Measurements from ENCODE around the gene ROR1. TPM values are rescaled to one million over a fixed set of nuclear protein-coding genes. Genes with fewer than 3 reads are reported as not detected.

The ROR1 gene
- total and polyA plus RNA-seq, 4 donors: 4.0 to 30.9 (median 11.4) TPM

- Histone ChIP-seq H3K36me3 (ENCODE audit: control insufficient read depth in 1 of 2, insufficient read depth in 2 of 2, low read length in 1 of 2) (no peaks in the 10 kb centered on the region), H3K27ac (ENCODE audit: low read depth in 1 of 2, low read length in 2 of 2) (peak overlapping the region; percentile 51 to 92), H3K4me3 (ENCODE audit: low read length in 2 of 2) (no peak overlapping the region), H3K27me3 (ENCODE audit: control insufficient read depth in 1 of 2, insufficient read depth in 2 of 2, low read length in 1 of 2) (no peaks in the 10 kb centered on the region), H3K9me3 (ENCODE audit: control insufficient read depth, low read length) (no peaks in the 10 kb centered on the region), H3K4me1 (ENCODE audit: control insufficient read depth in 1 of 2, insufficient read depth in 2 of 2, low read length in 2 of 2) (peaks cover 9 to 12% of the 10 kb centered on the region in 2 donors)
- intact Hi-C loops (cut with DNase I): no loop called here
- ATAC-seq (ENCODE audit: low FRiP score) (peak; percentile 70), DNase-seq (no peak)
- WGBS, 2 donors: 33 to 41% methylated on average over 8 of the region's 8 CpGs
Measured at GRCh38 chr1:64006276-64007051, 232.6 kb downstream of the ROR1 start.

GRCh38 chr1:64010316-64010715 is 236.5 kb downstream of the ROR1 start:
- H3K4me1 ChIP-seq (ENCODE audit: control insufficient read depth in 1 of 2, insufficient read depth in 2 of 2, low read length in 2 of 2): peaks cover 8 to 13% of the 10 kb centered on the region in 2 donors
- no peaks in the 10 kb centered on the region for H3K27me3 ChIP-seq (ENCODE audit: control insufficient read depth in 1 of 2, insufficient read depth in 2 of 2, low read length in 1 of 2)
- no peak overlapping the region for H3K4me3 ChIP-seq (ENCODE audit: low read length in 2 of 2)
- no peaks in the 10 kb centered on the region for H3K9me3 ChIP-seq (ENCODE audit: control insufficient read depth, low read length)
- WGBS, 2 donors: 93 to 96% methylated on average over 1 of the region's 1 CpG
- H3K36me3 ChIP-seq (ENCODE audit: control insufficient read depth in 1 of 2, insufficient read depth in 2 of 2, low read length in 1 of 2): peaks cover 2 to 3% of the 10 kb centered on the region in 2 donors
- DNase-seq (no peak), ATAC-seq (ENCODE audit: low FRiP score) (no peak)
- intact Hi-C loops (cut with DNase I): no loop called here
- H3K27ac ChIP-seq (ENCODE audit: low read depth in 1 of 2, low read length in 2 of 2): no peak overlapping the region

DNA sequence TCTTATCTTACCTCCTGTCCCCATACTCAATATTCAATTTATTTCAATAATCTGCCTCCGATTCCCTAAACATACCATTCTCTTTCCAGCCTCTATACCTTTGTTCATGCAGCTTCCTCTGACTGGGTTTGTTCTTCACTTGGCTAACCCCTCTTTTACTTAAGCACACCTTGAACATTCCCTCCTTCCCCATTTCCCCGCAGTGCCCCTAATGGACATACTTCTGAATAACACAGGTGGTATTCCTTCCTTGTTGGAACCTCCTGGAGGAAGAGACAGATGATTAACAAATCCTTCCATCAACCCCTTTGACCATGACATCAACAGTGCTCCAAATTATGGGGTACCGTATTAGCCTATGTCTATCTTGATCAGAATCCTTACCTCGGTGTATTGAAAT is 239.6 kb downstream of the ROR1 start:
- no peaks in the 10 kb centered on the region for H3K9me3 ChIP-seq (ENCODE audit: control insufficient read depth, low read length)
- H3K36me3 ChIP-seq (ENCODE audit: control insufficient read depth in 1 of 2, insufficient read depth in 2 of 2, low read length in 1 of 2): peaks cover 2 to 3% of the 10 kb centered on the region in 2 donors
- H3K4me1 ChIP-seq (ENCODE audit: control insufficient read depth in 1 of 2, insufficient read depth in 2 of 2, low read length in 2 of 2): peaks cover 4 to 8% of the 10 kb centered on the region in 2 donors
- no peak for DNase-seq
- 73 to 74% methylated on average over 4 of the region's 4 CpGs for WGBS, 2 donors
- H3K27ac ChIP-seq (ENCODE audit: low read depth in 1 of 2, low read length in 2 of 2): no peak overlapping the region
- intact Hi-C loops (cut with DNase I): no loop called here
- H3K4me3 ChIP-seq (ENCODE audit: low read length in 2 of 2): no peak overlapping the region
- ATAC-seq (ENCODE audit: low FRiP score): no peak
- no peaks in the 10 kb centered on the region for H3K27me3 ChIP-seq (ENCODE audit: control insufficient read depth in 1 of 2, insufficient read depth in 2 of 2, low read length in 1 of 2)

DNA sequence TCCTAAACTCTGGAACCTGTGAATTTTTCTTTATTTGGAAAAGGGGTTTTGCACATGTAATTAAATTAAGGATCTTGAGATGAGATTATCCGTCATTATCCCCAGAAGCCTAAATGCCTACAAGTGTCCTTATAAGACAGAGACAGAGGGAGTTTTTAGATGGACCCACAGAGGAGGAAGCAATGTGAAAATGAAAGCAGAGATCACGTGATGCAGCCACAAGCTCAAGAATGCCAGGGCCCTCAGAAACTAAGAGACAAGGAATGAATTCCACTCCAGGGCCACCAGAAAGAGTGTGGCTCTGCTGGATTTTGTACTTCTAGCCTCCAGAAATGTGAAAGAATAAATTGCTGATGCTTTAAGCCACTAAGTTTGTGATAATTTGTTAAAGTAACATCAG is 246.0 kb downstream of the ROR1 start:
- Histone ChIP-seq H3K4me3 (ENCODE audit: low read length in 2 of 2) (no peak overlapping the region), H3K36me3 (ENCODE audit: control insufficient read depth in 1 of 2, insufficient read depth in 2 of 2, low read length in 1 of 2) (no peaks in the 10 kb centered on the region), H3K9me3 (ENCODE audit: control insufficient read depth, low read length) (no peaks in the 10 kb centered on the region), H3K27ac (ENCODE audit: low read depth in 1 of 2, low read length in 2 of 2) (peak overlapping the region; percentile 28 to 43), H3K4me1 (ENCODE audit: control insufficient read depth in 1 of 2, insufficient read depth in 2 of 2, low read length in 2 of 2) (peaks cover 0 to 12% of the 10 kb centered on the region in 2 donors), H3K27me3 (ENCODE audit: control insufficient read depth in 1 of 2, insufficient read depth in 2 of 2, low read length in 1 of 2) (no peaks in the 10 kb centered on the region)
- peak; percentile 72 for ATAC-seq (ENCODE audit: low FRiP score)
- intact Hi-C loops (cut with DNase I): no loop called here
- no peak for DNase-seq
- WGBS, 2 donors: 26% methylated on average over 2 of the region's 2 CpGs

DNA sequence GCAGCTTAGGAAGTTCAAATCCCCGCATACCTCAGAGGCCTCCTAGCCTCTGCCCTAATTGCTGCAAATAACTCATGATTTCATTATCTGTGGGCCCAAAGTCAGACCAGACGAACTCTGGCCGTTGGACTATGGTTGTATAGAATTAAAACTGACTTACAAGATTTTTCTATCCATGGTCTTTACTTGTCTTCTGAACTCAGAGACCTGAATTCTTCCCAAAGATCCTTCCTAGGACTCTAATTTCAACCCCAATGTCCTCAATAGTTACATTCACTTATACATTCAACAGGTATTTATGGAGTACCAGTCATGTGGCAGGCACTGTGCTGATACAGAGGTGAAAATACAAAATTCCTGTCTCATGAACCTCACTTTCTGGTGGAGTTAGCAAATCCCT is 247.2 kb downstream of the ROR1 start:
- intact Hi-C loops (cut with DNase I): no loop called here
- H3K9me3 ChIP-seq (ENCODE audit: control insufficient read depth, low read length): no peaks in the 10 kb centered on the region
- 62 to 68% methylated on average over 3 of the region's 3 CpGs for WGBS, 2 donors
- H3K36me3 ChIP-seq (ENCODE audit: control insufficient read depth in 1 of 2, insufficient read depth in 2 of 2, low read length in 1 of 2): no peaks in the 10 kb centered on the region
- no peaks in the 10 kb centered on the region for H3K27me3 ChIP-seq (ENCODE audit: control insufficient read depth in 1 of 2, insufficient read depth in 2 of 2, low read length in 1 of 2)
- ATAC-seq (ENCODE audit: low FRiP score): no peak
- no peak overlapping the region for H3K4me3 ChIP-seq (ENCODE audit: low read length in 2 of 2)
- no peak for DNase-seq
- H3K27ac ChIP-seq (ENCODE audit: low read depth in 1 of 2, low read length in 2 of 2): peak overlapping the region; percentile 40 to 76
- peaks cover 0 to 12% of the 10 kb centered on the region in 2 donors for H3K4me1 ChIP-seq (ENCODE audit: control insufficient read depth in 1 of 2, insufficient read depth in 2 of 2, low read length in 2 of 2)

- intact Hi-C loops (cut with DNase I): no loop called here
- H3K27me3 ChIP-seq (ENCODE audit: control insufficient read depth in 1 of 2, insufficient read depth in 2 of 2, low read length in 1 of 2): no peaks in the 10 kb centered on the region
- no peak overlapping the region for H3K4me3 ChIP-seq (ENCODE audit: low read length in 2 of 2)
- no peak overlapping the region for H3K27ac ChIP-seq (ENCODE audit: low read depth in 1 of 2, low read length in 2 of 2)
- no peaks in the 10 kb centered on the region for H3K9me3 ChIP-seq (ENCODE audit: control insufficient read depth, low read length)
- DNase-seq (no peak), ATAC-seq (ENCODE audit: low FRiP score) (no peak)
- 73 to 75% methylated on average over 4 of the region's 4 CpGs for WGBS, 2 donors
- peaks cover 0 to 11% of the 10 kb centered on the region in 2 donors for H3K4me1 ChIP-seq (ENCODE audit: control insufficient read depth in 1 of 2, insufficient read depth in 2 of 2, low read length in 2 of 2)
- no peaks in the 10 kb centered on the region for H3K36me3 ChIP-seq (ENCODE audit: control insufficient read depth in 1 of 2, insufficient read depth in 2 of 2, low read length in 1 of 2)
Measured at GRCh38 chr1:64025051-64025450, 251.2 kb downstream of the ROR1 start.

GRCh38 chr1:64029037-64029436 is 255.2 kb downstream of the ROR1 start:
- 100% methylated on average over 1 of the region's 1 CpG for WGBS, 2 donors
- intact Hi-C loops (cut with DNase I): no loop called here
- Histone ChIP-seq H3K9me3 (ENCODE audit: control insufficient read depth, low read length) (no peaks in the 10 kb centered on the region), H3K4me1 (ENCODE audit: control insufficient read depth in 1 of 2, insufficient read depth in 2 of 2, low read length in 2 of 2) (peaks cover 3 to 7% of the 10 kb centered on the region in 2 donors), H3K27me3 (ENCODE audit: control insufficient read depth in 1 of 2, insufficient read depth in 2 of 2, low read length in 1 of 2) (no peaks in the 10 kb centered on the region), H3K27ac (ENCODE audit: low read depth in 1 of 2, low read length in 2 of 2) (no peak overlapping the region), H3K36me3 (ENCODE audit: control insufficient read depth in 1 of 2, insufficient read depth in 2 of 2, low read length in 1 of 2) (no peaks in the 10 kb centered on the region), H3K4me3 (ENCODE audit: low read length in 2 of 2) (no peak overlapping the region)
- no peak for DNase-seq
- no peak for ATAC-seq (ENCODE audit: low FRiP score)

- DNase-seq (no peak), ATAC-seq (ENCODE audit: low FRiP score) (no peak)
- WGBS, 2 donors: 81 to 85% methylated on average over 2 of the region's 2 CpGs
- Histone ChIP-seq H3K36me3 (ENCODE audit: control insufficient read depth in 1 of 2, insufficient read depth in 2 of 2, low read length in 1 of 2) (no peaks in the 10 kb centered on the region), H3K27ac (ENCODE audit: low read depth in 1 of 2, low read length in 2 of 2) (no peak overlapping the region), H3K4me1 (ENCODE audit: control insufficient read depth in 1 of 2, insufficient read depth in 2 of 2, low read length in 2 of 2) (peaks cover 6 to 9% of the 10 kb centered on the region in 2 donors), H3K27me3 (ENCODE audit: control insufficient read depth in 1 of 2, insufficient read depth in 2 of 2, low read length in 1 of 2) (no peaks in the 10 kb centered on the region), H3K9me3 (ENCODE audit: control insufficient read depth, low read length) (no peaks in the 10 kb centered on the region), H3K4me3 (ENCODE audit: low read length in 2 of 2) (no peak overlapping the region)
- intact Hi-C loops (cut with DNase I): no loop called here
Measured at GRCh38 chr1:64030411-64030810, 256.6 kb downstream of the ROR1 start.

DNA sequence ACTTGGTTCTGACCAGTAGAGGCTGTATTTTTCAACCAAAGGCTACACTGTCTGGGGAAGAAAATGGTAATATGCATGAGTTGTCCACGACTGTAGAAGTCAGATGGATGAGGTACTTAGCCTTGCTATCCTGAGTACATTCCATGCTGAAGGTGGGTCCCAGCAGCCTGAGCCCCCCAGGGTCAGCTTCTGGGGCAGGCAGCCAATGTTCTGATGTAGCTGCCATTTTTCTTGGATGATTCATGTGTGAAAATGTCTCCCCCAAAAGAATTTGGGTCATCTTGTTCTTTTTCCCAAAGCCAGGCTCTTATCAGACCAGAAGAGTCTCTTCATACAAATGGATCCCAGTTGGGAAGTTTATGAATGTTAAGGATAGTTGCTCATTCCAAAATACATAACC is 257.4 kb downstream of the ROR1 start:
- H3K36me3 ChIP-seq (ENCODE audit: control insufficient read depth in 1 of 2, insufficient read depth in 2 of 2, low read length in 1 of 2): no peaks in the 10 kb centered on the region
- ATAC-seq (ENCODE audit: low FRiP score) (no peak), DNase-seq (no peak)
- H3K9me3 ChIP-seq (ENCODE audit: control insufficient read depth, low read length): no peaks in the 10 kb centered on the region
- no peak overlapping the region for H3K27ac ChIP-seq (ENCODE audit: low read depth in 1 of 2, low read length in 2 of 2)
- peaks cover 9% of the 10 kb centered on the region in 2 donors for H3K4me1 ChIP-seq (ENCODE audit: control insufficient read depth in 1 of 2, insufficient read depth in 2 of 2, low read length in 2 of 2)
- no peaks in the 10 kb centered on the region for H3K27me3 ChIP-seq (ENCODE audit: control insufficient read depth in 1 of 2, insufficient read depth in 2 of 2, low read length in 1 of 2)
- H3K4me3 ChIP-seq (ENCODE audit: low read length in 2 of 2): no peak overlapping the region
- intact Hi-C loops (cut with DNase I): no loop called here
- WGBS, 2 donors: 54 to 56% methylated on average over 1 of the region's 1 CpG
